ENCODE measurements around the gene PCYT2.
"Not testable (repeated sequence)": the region's sequence is repeated elsewhere in the genome, so short reads cannot be mapped to it uniquely, and the experiment has no call there.

The PCYT2 gene

GRCh38 chr17:81954131-81955057, 43.2 kb upstream of the PCYT2 start:
- H3K4me1 ChIP-seq (ENCODE audit: control insufficient read depth in 1 of 2, insufficient read depth in 2 of 2, low read length in 2 of 2): peaks cover 0 to 3% of the 10 kb centered on the region in 2 donors
- no peak overlapping the region for H3K27ac ChIP-seq (ENCODE audit: low read length)
- H3K9me3 ChIP-seq (ENCODE audit: control insufficient read depth in 1 of 2, low read length in 2 of 2): no peaks in the 10 kb centered on the region
- H3K4me3 ChIP-seq (ENCODE audit: low read depth in 1 of 2, low read length in 2 of 2): no peak overlapping the region
- H3K36me3 ChIP-seq (ENCODE audit: control insufficient read depth in 1 of 2, insufficient read depth in 2 of 2, low read length in 2 of 2): no peaks in the 10 kb centered on the region
- peaks cover 10% of the 10 kb centered on the region for H3K27me3 ChIP-seq (ENCODE audit: low read depth, low read length)

GRCh38 chr17:81953443-81953842, 42.2 kb upstream of the PCYT2 start:
- H3K4me3 ChIP-seq (ENCODE audit: low read depth in 1 of 2, low read length in 2 of 2); H3K27ac ChIP-seq (ENCODE audit: low read length); H3K27me3 ChIP-seq (ENCODE audit: low read depth, low read length); H3K4me1 ChIP-seq (ENCODE audit: control insufficient read depth in 1 of 2, insufficient read depth in 2 of 2, low read length in 2 of 2); H3K9me3 ChIP-seq (ENCODE audit: control insufficient read depth in 1 of 2, low read length in 2 of 2); H3K36me3 ChIP-seq (ENCODE audit: control insufficient read depth in 1 of 2, insufficient read depth in 2 of 2, low read length in 2 of 2): not testable (repeated sequence)

GRCh38 chr17:81952792-81953228, 41.6 kb upstream of the PCYT2 start:
- Histone ChIP-seq H3K36me3 (ENCODE audit: control insufficient read depth in 1 of 2, insufficient read depth in 2 of 2, low read length in 2 of 2) (no peaks in the 10 kb centered on the region), H3K4me1 (ENCODE audit: control insufficient read depth in 1 of 2, insufficient read depth in 2 of 2, low read length in 2 of 2) (no peaks in the 10 kb centered on the region), H3K9me3 (ENCODE audit: control insufficient read depth in 1 of 2, low read length in 2 of 2) (no peaks in the 10 kb centered on the region), H3K4me3 (ENCODE audit: low read depth in 1 of 2, low read length in 2 of 2) (no peak overlapping the region), H3K27ac (ENCODE audit: low read length) (no peak overlapping the region), H3K27me3 (ENCODE audit: low read depth, low read length) (no peaks in the 10 kb centered on the region)

- Histone ChIP-seq H3K27ac (ENCODE audit: low read length) (no peak overlapping the region), H3K36me3 (ENCODE audit: control insufficient read depth in 1 of 2, insufficient read depth in 2 of 2, low read length in 2 of 2) (no peaks in the 10 kb centered on the region), H3K4me3 (ENCODE audit: low read depth in 1 of 2, low read length in 2 of 2) (no peak overlapping the region)
Observed at GRCh38 chr17:81951785-81952684, 40.8 kb upstream of the PCYT2 start.

GRCh38 chr17:81950501-81950900, 39.3 kb upstream of the PCYT2 start:
- Histone ChIP-seq H3K36me3 (ENCODE audit: control insufficient read depth in 1 of 2, insufficient read depth in 2 of 2, low read length in 2 of 2) (no peaks in the 10 kb centered on the region), H3K4me3 (ENCODE audit: low read depth in 1 of 2, low read length in 2 of 2) (no peak overlapping the region), H3K27ac (ENCODE audit: low read length) (no peak overlapping the region), H3K9me3 (ENCODE audit: control insufficient read depth in 1 of 2, low read length in 2 of 2) (no peaks in the 10 kb centered on the region), H3K4me1 (ENCODE audit: control insufficient read depth in 1 of 2, insufficient read depth in 2 of 2, low read length in 2 of 2) (no peaks in the 10 kb centered on the region), H3K27me3 (ENCODE audit: low read depth, low read length) (no peaks in the 10 kb centered on the region)

More at GRCh38 chr17:81951785-81952684, 40.8 kb upstream of the PCYT2 start:
- no peaks in the 10 kb centered on the region for H3K4me1 ChIP-seq (ENCODE audit: control insufficient read depth in 1 of 2, insufficient read depth in 2 of 2, low read length in 2 of 2)
- H3K27me3 ChIP-seq (ENCODE audit: low read depth, low read length): no peaks in the 10 kb centered on the region
- no peaks in the 10 kb centered on the region for H3K9me3 ChIP-seq (ENCODE audit: control insufficient read depth in 1 of 2, low read length in 2 of 2)

- no peak overlapping the region for H3K27ac ChIP-seq (ENCODE audit: low read length)
- no peaks in the 10 kb centered on the region for H3K4me1 ChIP-seq (ENCODE audit: control insufficient read depth in 1 of 2, insufficient read depth in 2 of 2, low read length in 2 of 2)
- no peak overlapping the region for H3K4me3 ChIP-seq (ENCODE audit: low read depth in 1 of 2, low read length in 2 of 2)
- no peaks in the 10 kb centered on the region for H3K9me3 ChIP-seq (ENCODE audit: control insufficient read depth in 1 of 2, low read length in 2 of 2)
- no peaks in the 10 kb centered on the region for H3K27me3 ChIP-seq (ENCODE audit: low read depth, low read length)
- no peaks in the 10 kb centered on the region for H3K36me3 ChIP-seq (ENCODE audit: control insufficient read depth in 1 of 2, insufficient read depth in 2 of 2, low read length in 2 of 2)
Observed at GRCh38 chr17:81948635-81949378, 37.6 kb upstream of the PCYT2 start.

- Histone ChIP-seq H3K27ac (ENCODE audit: low read length) (no peak within 1 kb of the TSS), H3K4me1 (ENCODE audit: control insufficient read depth in 1 of 2, insufficient read depth in 2 of 2, low read length in 2 of 2) (no peaks in the 10 kb centered on the region), H3K36me3 (ENCODE audit: control insufficient read depth in 1 of 2, insufficient read depth in 2 of 2, low read length in 2 of 2) (no peaks in the 10 kb centered on the region), H3K4me3 (ENCODE audit: low read depth in 1 of 2, low read length in 2 of 2) (no peak within 1 kb of the TSS), H3K9me3 (ENCODE audit: control insufficient read depth in 1 of 2, low read length in 2 of 2) (no peaks in the 10 kb centered on the region), H3K27me3 (ENCODE audit: low read depth, low read length) (no peaks in the 10 kb centered on the region)
Observed at GRCh38 chr17:81947189-81947588, 36.0 kb upstream of the PCYT2 start, which contains the start of gene MYADML2. Gene MYADML2 (minus strand): TSS chr17:81947233. CDS start chr17:81941741, 5,492 bp downstream.

- Histone ChIP-seq H3K27ac (ENCODE audit: low read length) (no peak overlapping the region), H3K4me3 (ENCODE audit: low read depth in 1 of 2, low read length in 2 of 2) (no peak overlapping the region), H3K36me3 (ENCODE audit: control insufficient read depth in 1 of 2, insufficient read depth in 2 of 2, low read length in 2 of 2) (no peaks in the 10 kb centered on the region), H3K4me1 (ENCODE audit: control insufficient read depth in 1 of 2, insufficient read depth in 2 of 2, low read length in 2 of 2) (peaks cover 0 to 12% of the 10 kb centered on the region in 2 donors), H3K9me3 (ENCODE audit: control insufficient read depth in 1 of 2, low read length in 2 of 2) (no peaks in the 10 kb centered on the region), H3K27me3 (ENCODE audit: low read depth, low read length) (no peaks in the 10 kb centered on the region)
Observed at GRCh38 chr17:81944858-81945257, 33.7 kb upstream of the PCYT2 start.

GRCh38 chr17:81942167-81942553, 31.0 kb upstream of the PCYT2 start:
- H3K4me1 ChIP-seq (ENCODE audit: control insufficient read depth in 1 of 2, insufficient read depth in 2 of 2, low read length in 2 of 2): peaks cover 0 to 12% of the 10 kb centered on the region in 2 donors
- H3K4me3 ChIP-seq (ENCODE audit: low read depth in 1 of 2, low read length in 2 of 2): no peak overlapping the region
- H3K27ac ChIP-seq (ENCODE audit: low read length): no peak overlapping the region
- no peaks in the 10 kb centered on the region for H3K9me3 ChIP-seq (ENCODE audit: control insufficient read depth in 1 of 2, low read length in 2 of 2)
- no peaks in the 10 kb centered on the region for H3K27me3 ChIP-seq (ENCODE audit: low read depth, low read length)
- H3K36me3 ChIP-seq (ENCODE audit: control insufficient read depth in 1 of 2, insufficient read depth in 2 of 2, low read length in 2 of 2): no peaks in the 10 kb centered on the region

GRCh38 chr17:81941484-81942166, 30.4 kb upstream of the PCYT2 start:
- Histone ChIP-seq H3K4me1 (ENCODE audit: control insufficient read depth in 1 of 2, insufficient read depth in 2 of 2, low read length in 2 of 2) (peaks cover 0 to 16% of the 10 kb centered on the region in 2 donors), H3K9me3 (ENCODE audit: control insufficient read depth in 1 of 2, low read length in 2 of 2) (no peaks in the 10 kb centered on the region), H3K27ac (ENCODE audit: low read length) (no peak overlapping the region), H3K36me3 (ENCODE audit: control insufficient read depth in 1 of 2, insufficient read depth in 2 of 2, low read length in 2 of 2) (no peaks in the 10 kb centered on the region), H3K4me3 (ENCODE audit: low read depth in 1 of 2, low read length in 2 of 2) (no peak overlapping the region), H3K27me3 (ENCODE audit: low read depth, low read length) (no peaks in the 10 kb centered on the region)

Data from muscle layer of duodenum (tissue), 2 donors.